MM.1S (cell line): ENCODE results near the gene SMG6.
"Not testable (repeated sequence)": the region's sequence is repeated elsewhere in the genome, so short reads cannot be mapped to it uniquely, and the experiment has no call there.

ENCODE experiments used
- DNase-seq: peaks from one replicate; pipeline ENCODE4 v3.0.0-alpha.2; 2015
- H2AFZ ChIP-seq: fragments of 300-600 bp; sonication (generic); 2 replicates; pipeline ENCODE4 v1.6.0; 2016; ENCODE audit warnings: antibody characterized with exemption, low read length
- H3F3A ChIP-seq: fragments of 300-600 bp; sonication (generic); 2 replicates; pipeline ENCODE4 v1.6.1; 2016; ENCODE audit warnings: mild to moderate bottlenecking, antibody characterized with exemption, low read length, moderate library complexity, mixed read lengths; ENCODE audit not compliant: insufficient read depth
- H3K27ac ChIP-seq: fragments of 300-600 bp; sonication (generic); 2 replicates; pipeline ENCODE4 v1.5.1; 2016; ENCODE audit warnings: mild to moderate bottlenecking, low read length
- H3K27me3 ChIP-seq: fragments of 300-600 bp; sonication (generic); replicated peaks from 2 replicates; pipeline ENCODE4 v1.6.0; 2016; ENCODE audit warnings: low read length; ENCODE audit not compliant: insufficient read depth
- H3K36me3 ChIP-seq: fragments of 300-600 bp; sonication (generic); replicated peaks from 2 replicates; pipeline ENCODE4 v1.6.1; 2016; ENCODE audit warnings: mild to moderate bottlenecking, low read length, mixed read lengths; ENCODE audit not compliant: insufficient read depth
- H3K4me1 ChIP-seq: fragments of 300-600 bp; sonication (generic); 2 replicates; pipeline ENCODE4 v1.6.1; 2016; ENCODE audit warnings: low read length, mixed read lengths
- H3K4me2 ChIP-seq: fragments of 300-600 bp; sonication (generic); 2 replicates; pipeline ENCODE4 v1.6.0; 2016; ENCODE audit warnings: low read depth, low read length
- H3K4me3 ChIP-seq: fragments of 300-600 bp; sonication (generic); 2 replicates; pipeline ENCODE4 v1.5.1; 2016; ENCODE audit warnings: low read length, mixed read lengths
- H3K79me2 ChIP-seq: fragments of 300-600 bp; sonication (generic); 2 replicates; pipeline ENCODE4 v1.6.1; 2016; ENCODE audit warnings: mixed run types, low read length, mixed read lengths
- H3K9ac ChIP-seq: fragments of 300-600 bp; sonication (generic); 2 replicates; pipeline ENCODE4 v1.6.1; 2016; ENCODE audit warnings: low read length, mixed read lengths
- H3K9me2 ChIP-seq: fragments of 300-600 bp; sonication (generic); replicated peaks from 2 replicates; pipeline ENCODE4 v1.6.1; 2016; ENCODE audit warnings: mild to moderate bottlenecking, low read length, mixed read lengths; ENCODE audit not compliant: insufficient read depth
- H3K9me3 ChIP-seq: fragments of 300-600 bp; sonication (generic); replicated peaks from 2 replicates; pipeline ENCODE4 v1.6.1; 2016; ENCODE audit warnings: mild to moderate bottlenecking, low read length, mixed read lengths; ENCODE audit not compliant: insufficient read depth
- H4K20me1 ChIP-seq: fragments of 300-600 bp; sonication (generic); 2 replicates; pipeline ENCODE4 v1.6.1; 2016; ENCODE audit warnings: mild to moderate bottlenecking, low read length, moderate library complexity, mixed read lengths; ENCODE audit not compliant: insufficient read depth
- CTCF ChIP-seq: fragments of 300-600 bp; sonication (generic); IDR thresholded peaks from 2 replicates; pipeline ENCODE4 v1.5.1; 2016; ENCODE audit warnings: antibody characterized with exemption, low read length, mixed read lengths
- EZH2 ChIP-seq: fragments of 300-600 bp; sonication (generic); optimal IDR thresholded peaks from 2 replicates; pipeline ENCODE3; 2017; ENCODE audit warnings: low read depth, mild to moderate bottlenecking, antibody characterized with exemption, low read length, mixed read lengths
- EZH2phosphoT487 ChIP-seq: fragments of 300-600 bp; sonication (generic); IDR thresholded peaks from 2 replicates; pipeline ENCODE4 v1.6.1; 2018; ENCODE audit warnings: antibody characterized with exemption, low read length

The SMG6 gene

GRCh38 chr17:2317796-2318195 is 14.2 kb upstream of the SMG6 start:
- Histone ChIP-seq H3K79me2 (no peaks in the 10 kb centered on the region), H3F3A (no peaks in the 10 kb centered on the region; the same call in 1 of the 2 replicates), H3K4me3 (no peak overlapping the region), H3K9me2 (no peaks in the 10 kb centered on the region), H3K9ac (no peak overlapping the region), H2AFZ (no peak overlapping the region), H3K9me3 (no peaks in the 10 kb centered on the region), H3K4me1 (no peaks in the 10 kb centered on the region), H3K27ac (no peak overlapping the region), H3K36me3 (peaks cover under 1% of the 10 kb centered on the region; the same call in 1 of the 2 replicates), H4K20me1 (no peaks in the 10 kb centered on the region), H3K27me3 (no peaks in the 10 kb centered on the region), H3K4me2 (no peak overlapping the region)
- no peak for DNase-seq
- TF ChIP-seq CTCF (no peak), EZH2 (no peak), EZH2phosphoT487 (no peak)

GRCh38 chr17:2316916-2317205 is 13.3 kb upstream of the SMG6 start:
- H3K27ac ChIP-seq, H3K9me3 ChIP-seq, H3K27me3 ChIP-seq, H3K4me3 ChIP-seq, H3K4me2 ChIP-seq, H2AFZ ChIP-seq, H3K4me1 ChIP-seq, H4K20me1 ChIP-seq, H3K36me3 ChIP-seq, H3K9ac ChIP-seq, H3F3A ChIP-seq, H3K79me2 ChIP-seq, DNase-seq, H3K9me2 ChIP-seq: not testable (repeated sequence)

GRCh38 chr17:2312736-2313135 is 9.2 kb upstream of the SMG6 start:
- Histone ChIP-seq H3F3A (no peaks in the 10 kb centered on the region; the same call in none of the 2 replicates), H2AFZ (no peak overlapping the region), H3K9ac (no peak overlapping the region), H3K9me3 (no peaks in the 10 kb centered on the region), H3K9me2 (no peaks in the 10 kb centered on the region), H3K36me3 (no peaks in the 10 kb centered on the region), H3K27ac (no peak overlapping the region), H4K20me1 (no peaks in the 10 kb centered on the region), H3K79me2 (no peaks in the 10 kb centered on the region), H3K4me3 (no peak overlapping the region), H3K4me1 (no peaks in the 10 kb centered on the region), H3K4me2 (no peak overlapping the region), H3K27me3 (no peaks in the 10 kb centered on the region)
- TF ChIP-seq EZH2phosphoT487 (no peak), EZH2 (no peak), CTCF (no peak)
- no peak for DNase-seq

- Histone ChIP-seq H3K36me3 (no peaks in the 10 kb centered on the region), H3K9me2 (no peaks in the 10 kb centered on the region), H3K4me1 (no peaks in the 10 kb centered on the region), H4K20me1 (no peaks in the 10 kb centered on the region), H3K9ac (no peak overlapping the region), H3K27ac (no peak overlapping the region), H3K79me2 (no peaks in the 10 kb centered on the region), H3K4me2 (no peak overlapping the region), H2AFZ (no peak overlapping the region), H3F3A (no peaks in the 10 kb centered on the region; the same call in 1 of the 2 replicates), H3K27me3 (no peaks in the 10 kb centered on the region), H3K9me3 (no peaks in the 10 kb centered on the region), H3K4me3 (no peak overlapping the region)
- no peak for DNase-seq
- no peak for TF ChIP-seq EZH2phosphoT487
- no peak for TF ChIP-seq EZH2
- TF ChIP-seq CTCF: no peak
Observed at GRCh38 chr17:2309338-2310154, 6.0 kb upstream of the SMG6 start.
